ENCODE measurements around the gene MFAP2. TPM values are rescaled to one million over a fixed set of nuclear protein-coding genes. Genes with fewer than 3 reads are reported as not detected.

The MFAP2 gene
- polyA plus RNA-seq, 4 donors: 170 to 278 (median 216) TPM

DNA sequence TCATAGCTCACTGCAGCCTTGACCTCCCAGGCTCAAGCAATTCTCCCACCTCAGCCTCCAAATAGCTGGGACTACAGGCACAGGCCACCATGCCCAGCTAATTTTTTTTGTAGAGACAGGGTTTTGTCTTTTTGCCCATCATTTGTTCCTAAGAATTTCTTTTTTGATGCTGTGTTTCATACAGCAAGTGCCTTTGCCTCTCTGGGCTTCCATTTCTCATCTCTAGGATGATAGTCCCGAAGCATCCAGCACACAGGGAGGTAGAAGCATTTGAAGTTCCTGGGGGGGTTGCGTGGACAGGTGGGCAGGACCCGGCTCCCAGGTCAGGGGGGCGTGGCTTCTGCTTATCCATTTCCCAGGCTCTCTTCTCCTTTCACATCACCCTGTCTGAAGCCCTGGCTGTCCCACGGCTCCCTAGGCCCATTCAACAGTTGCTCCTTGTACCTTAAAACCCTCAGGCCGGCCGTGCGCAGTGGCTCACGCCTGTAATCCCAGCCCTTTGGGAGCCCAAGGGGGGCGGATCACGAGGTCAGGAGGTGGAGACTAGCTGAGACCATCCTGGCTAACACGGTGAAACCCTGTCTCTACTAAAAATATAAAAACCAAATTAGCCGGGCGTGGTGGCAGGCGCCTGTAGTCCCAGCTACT lies 27.9 kb upstream of the MFAP2 start:
- DNase-seq (ENCODE audit: low read depth in 4 of 4, low spot score in 3 of 4): no peak

DNA sequence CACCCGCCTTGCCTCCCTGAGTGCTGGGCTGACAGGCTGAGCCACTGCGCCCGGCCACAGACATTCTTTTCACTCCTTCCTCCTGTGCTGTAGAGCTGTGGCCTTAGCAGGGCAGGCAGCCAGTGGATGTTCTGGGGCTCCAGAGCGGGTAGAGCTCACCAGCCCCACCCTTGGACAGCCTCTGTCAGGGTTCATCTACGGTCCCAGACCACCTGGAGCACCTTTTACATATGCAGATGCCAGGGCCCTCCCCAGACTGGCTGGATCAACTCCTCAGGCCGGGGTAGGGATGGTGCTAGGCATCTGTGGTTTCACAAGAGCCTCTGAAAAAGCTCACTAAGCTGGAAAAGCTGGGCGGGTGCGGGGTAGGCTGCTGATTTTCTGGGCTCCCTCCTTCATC lies 26.7 kb upstream of the MFAP2 start:
- no peak for DNase-seq (ENCODE audit: low read depth in 4 of 4, low spot score in 3 of 4)

DNA sequence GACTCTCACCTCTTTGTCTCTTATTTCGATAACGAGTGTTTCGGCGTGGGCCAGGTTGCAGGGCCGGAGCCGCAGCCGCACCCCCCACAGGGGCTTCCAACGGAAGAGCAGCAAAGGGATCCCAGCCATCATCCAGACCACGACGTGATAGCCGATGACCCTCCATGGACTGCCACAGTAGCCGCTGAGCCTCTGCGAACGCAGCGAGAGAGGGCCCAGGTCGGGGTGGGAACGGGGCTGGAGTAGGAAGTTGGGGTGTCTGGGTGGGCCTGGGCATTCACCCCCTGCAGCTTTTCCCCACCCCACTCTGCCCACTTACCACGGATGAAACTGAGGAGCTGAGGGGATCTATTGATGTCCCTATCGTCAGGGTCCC lies 24.9 kb upstream of the MFAP2 start:
- DNase-seq (ENCODE audit: low read depth in 4 of 4, low spot score in 3 of 4): no peak

DNA sequence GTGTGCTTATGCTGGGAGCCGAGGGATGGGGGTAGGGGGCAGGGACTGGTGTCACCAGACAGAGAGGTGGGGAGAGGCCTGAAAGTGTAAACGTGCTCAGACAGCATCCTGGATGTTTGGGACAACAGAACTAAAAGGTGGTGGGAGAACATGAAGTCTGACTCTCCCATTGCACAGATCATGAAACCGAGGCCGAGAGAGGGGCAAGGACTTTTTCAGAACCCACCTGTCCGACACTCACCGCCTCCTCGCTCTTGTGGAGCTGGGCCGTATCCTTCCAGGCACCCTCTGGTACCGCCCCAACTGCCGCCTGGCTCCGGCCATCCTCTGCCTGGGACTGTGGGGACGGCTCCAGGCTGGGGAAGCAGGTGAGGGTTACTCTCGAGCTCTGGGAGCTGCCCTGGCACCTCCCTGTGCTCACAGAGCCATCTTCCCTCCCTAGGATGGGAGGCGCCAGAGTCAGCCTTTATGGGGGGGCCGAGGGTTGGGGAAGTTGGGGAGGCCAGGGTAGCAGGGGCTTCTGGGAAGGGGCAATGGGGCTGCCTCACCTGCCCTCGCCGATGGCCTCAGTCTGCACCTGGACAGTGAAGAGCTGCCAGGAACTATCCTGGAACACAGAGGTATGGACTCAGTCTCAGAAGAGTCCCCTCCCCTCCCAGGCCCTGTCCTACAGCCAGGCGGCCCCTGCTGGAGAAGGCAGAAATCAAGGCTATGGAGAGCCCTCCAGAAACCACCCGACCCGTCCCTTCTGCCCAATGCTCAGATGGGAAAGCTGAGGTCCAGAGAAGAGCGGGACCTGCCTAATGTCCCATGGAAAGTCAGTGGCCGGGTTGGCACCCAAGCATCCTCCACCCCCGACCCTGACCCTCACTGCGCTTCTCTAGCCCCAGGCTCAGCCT lies 24.3 kb upstream of the MFAP2 start:
- DNase-seq (ENCODE audit: low read depth in 4 of 4, low spot score in 3 of 4): no peak

DNA sequence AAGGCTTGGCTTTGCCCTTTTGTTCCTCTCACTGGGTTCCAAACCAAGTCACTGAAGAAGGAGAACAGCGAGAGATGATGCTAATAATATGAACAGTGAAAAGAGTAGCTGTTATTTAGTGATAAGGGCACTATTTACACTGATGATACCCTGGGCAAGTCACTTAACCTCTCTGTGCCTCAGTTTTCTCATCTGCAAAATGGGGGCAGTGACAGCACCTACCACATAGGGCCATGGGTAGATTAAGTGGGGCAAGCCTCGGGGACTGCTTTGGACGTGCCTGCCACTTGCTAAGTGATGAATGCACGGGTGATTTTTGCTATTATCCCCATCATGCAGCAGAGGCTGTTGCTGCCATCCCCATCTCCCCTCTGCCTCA lies 22.1 kb upstream of the MFAP2 start:
- no peak for DNase-seq (ENCODE audit: low read depth in 4 of 4, low spot score in 3 of 4)

DNA sequence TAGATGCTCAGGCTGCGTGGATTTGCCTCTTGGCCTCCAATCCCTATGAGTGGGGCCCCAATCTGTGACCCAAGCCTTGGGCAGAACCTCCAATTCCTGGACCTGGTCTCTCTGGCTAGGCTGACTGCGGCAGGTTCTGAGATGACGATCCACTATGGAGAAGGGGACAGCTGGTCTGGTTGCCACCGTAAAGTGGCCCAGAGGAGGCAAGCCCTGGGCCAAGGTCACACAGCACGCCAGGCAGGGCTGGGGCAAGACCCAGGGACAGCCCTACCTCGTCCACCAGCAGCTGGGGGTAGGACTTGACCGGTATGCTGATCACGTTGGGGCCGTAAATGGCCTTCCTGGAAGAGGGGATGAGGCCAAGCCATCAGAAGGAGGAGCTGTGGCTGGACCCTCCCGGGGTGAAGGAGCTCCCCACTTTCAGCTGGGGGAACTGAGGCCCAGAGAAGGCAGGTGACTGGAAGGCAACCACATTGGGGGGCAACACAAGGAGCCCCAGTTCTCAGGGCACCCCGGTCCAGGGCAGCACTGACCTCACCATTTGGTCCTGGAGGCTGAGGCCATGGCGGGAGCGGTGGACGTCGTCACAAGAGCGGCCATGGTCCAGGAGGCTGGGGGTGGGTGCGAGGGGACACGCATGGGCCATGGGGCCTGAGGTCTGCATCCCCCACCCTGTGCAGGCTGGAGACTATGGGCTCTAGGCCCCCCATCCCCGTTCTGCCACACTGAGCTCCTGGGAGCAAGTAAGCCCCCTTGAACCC lies 21.5 kb upstream of the MFAP2 start:
- DNase-seq (ENCODE audit: low read depth in 4 of 4, low spot score in 3 of 4): no peak

DNA sequence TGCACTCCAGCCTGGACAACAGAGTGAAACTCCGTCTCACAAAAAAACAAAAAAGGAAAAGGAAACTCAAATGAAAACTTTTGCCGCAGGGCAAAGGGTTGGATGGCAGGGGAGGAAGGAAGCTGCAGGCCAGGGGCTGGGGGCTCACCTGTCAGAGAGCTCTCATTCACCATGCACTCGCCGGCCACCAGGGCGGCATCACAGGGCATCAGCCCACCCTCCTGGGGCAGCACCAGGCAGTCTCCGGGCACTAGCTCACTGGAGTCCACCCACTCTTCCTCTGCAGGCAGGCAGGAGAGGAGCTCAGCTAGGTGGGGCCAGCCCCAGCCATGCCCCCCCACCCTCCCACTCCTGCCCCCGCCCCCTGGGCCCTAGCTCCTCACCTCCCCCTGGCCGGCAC lies 19.4 kb upstream of the MFAP2 start:
- DNase-seq (ENCODE audit: low read depth in 4 of 4, low spot score in 3 of 4): no peak

DNA sequence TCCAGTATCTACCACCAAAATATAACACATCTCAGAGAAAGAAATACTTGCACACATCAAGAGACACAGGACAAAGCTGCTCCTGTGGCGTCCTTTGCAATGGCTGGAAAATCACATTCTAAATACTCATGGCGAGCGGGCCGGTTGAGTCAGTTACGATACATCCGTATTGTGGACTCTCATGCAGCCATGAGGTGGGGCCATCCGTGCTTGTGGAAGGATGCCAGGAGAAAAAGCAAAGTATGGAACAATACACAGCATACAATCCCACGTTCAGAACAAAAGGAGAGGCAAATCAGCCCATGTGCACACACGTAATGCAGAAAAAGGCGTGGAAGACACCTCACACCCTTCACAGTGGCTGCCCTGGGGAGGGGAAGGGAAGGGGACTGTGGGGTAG lies 18.2 kb upstream of the MFAP2 start:
- DNase-seq (ENCODE audit: low read depth in 4 of 4, low spot score in 3 of 4): no peak

DNA sequence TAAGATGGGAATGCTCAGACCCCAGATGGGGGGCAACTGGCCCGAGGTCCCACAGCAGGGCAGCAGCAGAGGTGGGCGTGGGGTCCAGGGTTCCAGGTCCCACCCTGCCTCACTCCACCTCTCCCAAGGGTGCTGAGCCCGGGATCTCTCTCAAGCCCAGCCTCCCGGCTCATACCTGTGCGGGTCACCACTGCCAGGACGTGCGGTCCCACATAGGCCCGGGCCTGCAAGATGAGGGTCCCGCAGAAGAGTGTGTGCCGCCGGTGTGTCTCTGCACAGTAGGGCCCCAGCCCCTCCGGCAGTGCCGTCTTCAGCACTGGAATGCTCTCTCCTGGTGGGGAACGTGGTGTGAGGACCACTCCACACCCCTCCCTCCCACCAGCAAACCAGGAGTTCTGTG lies 16.4 kb upstream of the MFAP2 start:
- DNase-seq (ENCODE audit: low read depth in 4 of 4, low spot score in 3 of 4): no peak

DNA sequence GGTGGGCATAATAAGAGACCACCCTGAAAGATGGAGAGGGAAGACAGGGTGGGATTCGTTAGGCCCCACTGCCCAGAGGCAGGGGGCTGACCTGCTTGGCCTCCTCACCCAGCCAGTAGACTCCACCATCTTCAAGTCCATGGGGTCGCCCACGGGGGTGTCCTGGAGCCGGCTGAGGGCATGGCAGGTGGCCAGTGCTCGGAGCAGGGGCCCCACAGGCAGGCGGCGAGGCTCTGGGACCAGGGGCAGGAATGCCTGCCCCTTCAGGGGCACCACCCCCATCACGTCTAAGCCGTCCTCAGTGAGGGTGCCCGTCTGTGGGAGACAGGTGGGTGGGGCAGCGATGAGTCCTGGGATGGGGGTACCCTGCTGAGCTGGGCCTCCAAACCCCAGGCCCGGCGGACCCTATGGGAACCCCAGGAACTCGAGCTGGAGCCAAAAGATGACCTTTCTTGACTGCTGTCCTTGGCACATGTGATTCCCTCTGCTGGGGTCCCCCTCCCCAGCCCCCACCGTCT lies 13.2 kb upstream of the MFAP2 start:
- DNase-seq (ENCODE audit: low read depth in 4 of 4, low spot score in 3 of 4): no peak

DNA sequence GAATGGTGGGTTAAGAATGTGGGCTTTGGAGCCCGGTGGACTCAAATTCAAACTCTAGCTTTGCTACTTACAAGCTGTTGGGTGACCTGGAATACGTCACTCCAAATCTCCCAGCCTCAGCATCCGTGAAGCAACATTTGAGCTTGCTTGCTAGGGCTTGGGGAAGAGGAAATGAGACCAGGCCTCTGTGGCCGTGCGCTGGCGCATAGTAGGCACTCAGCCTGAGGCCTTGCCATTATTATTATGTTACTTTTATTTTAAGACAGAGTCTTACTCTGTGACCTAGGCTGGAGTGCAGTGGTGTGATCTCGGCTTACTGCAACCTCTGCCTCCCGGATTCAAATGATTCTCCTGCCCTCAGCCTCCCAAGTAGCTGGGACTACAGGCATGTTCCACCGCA lies 12.3 kb upstream of the MFAP2 start:
- DNase-seq (ENCODE audit: low read depth in 4 of 4, low spot score in 3 of 4): no peak

DNA sequence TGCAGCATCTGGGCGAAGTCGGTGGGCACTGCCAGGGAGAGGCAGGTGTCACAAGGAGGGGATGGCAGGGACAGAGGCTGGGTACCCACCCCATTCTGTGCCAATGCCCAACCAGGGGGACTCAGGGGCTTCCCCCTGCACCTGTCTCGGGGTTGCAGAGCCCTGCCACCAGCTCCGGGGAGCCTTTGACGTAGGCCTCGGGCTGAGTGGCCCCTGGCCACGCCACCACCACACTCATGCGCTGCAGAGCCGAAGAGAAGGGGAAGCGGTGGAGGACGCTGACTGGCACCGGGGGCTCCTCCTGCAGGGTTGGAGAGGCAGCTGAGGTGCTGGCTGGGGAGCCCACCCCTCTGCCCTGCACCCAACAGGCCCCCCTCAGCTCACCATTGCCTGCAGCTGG lies 11.7 kb upstream of the MFAP2 start:
- no peak for DNase-seq (ENCODE audit: low read depth in 4 of 4, low spot score in 3 of 4)

DNA sequence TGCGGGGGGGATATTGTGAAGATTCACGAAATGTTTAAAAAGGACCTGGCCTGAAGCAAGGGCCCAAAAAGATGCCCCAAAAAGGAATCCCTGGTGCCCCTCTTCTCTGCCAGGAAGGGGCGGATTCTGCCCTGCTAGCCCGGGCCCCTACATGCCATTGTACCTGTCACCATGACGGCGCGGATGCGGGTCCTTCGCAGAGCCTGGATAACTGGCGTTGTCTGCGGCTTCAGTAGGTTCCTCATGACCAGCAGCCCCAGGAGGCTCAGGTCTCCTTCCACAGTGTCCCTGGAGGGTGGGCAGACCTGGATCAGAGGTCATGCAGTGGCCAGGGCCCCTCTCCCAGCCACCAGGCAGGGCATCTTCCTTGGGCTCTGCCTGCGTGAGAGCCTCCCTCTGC lies 11.2 kb upstream of the MFAP2 start:
- no peak for DNase-seq (ENCODE audit: low read depth in 4 of 4, low spot score in 3 of 4)

DNA sequence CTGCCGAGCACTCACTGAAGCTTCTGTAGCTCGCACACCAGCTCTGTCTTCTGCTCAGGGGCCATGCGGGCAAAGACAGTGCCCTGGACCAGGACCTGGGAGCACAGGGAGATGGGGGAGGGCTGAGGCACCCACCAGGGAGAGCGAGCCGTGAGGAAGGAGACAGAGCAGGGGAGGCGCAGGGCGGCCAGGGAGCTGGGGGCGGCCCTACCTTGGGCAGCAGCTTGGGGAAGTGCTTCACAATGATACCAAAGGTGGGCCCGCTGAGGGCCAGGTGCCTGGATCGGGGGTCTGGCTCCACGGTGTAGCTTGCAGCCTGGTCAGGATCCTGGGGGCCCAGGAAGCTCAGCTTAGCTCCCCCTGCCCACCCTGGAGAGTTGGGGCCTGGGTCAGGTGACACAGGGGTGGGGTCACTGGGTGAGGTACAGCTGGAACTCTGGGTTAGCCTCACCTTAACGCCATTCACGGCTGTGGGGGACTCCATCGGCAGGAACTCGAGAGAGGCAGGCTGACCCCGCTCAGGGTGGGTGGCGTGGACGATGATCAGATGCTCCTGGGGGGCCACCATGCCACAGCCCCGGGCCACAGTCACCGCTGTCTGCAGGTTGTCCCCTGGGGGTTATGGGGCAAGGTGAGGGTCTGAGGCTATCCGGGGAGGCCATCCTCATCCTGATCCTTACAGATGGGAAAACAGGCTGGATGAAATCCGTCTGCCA lies 9.4 kb upstream of the MFAP2 start:
- no peak for DNase-seq (ENCODE audit: low read depth in 4 of 4, low spot score in 3 of 4)

DNA sequence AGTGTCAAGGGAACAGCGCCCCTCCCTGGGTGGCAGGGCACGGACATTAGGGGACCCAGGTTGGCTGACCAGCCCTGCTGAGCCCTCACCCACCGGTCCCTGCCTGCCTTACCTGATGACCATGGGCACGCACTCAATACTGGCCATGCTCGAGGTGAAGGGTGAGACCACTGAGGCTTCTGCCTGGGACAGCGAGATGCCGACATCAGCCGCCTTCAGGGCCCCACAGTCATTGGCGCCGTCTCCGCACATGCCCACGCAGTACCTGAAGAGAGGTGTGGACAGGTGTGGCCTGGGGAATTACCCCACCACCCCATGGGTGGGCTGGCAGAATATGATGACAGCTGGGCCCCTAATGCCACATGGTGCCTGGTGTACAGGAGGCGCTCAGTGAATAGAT lies 7.8 kb upstream of the MFAP2 start:
- no peak for DNase-seq (ENCODE audit: low read depth in 4 of 4, low spot score in 3 of 4)

DNA sequence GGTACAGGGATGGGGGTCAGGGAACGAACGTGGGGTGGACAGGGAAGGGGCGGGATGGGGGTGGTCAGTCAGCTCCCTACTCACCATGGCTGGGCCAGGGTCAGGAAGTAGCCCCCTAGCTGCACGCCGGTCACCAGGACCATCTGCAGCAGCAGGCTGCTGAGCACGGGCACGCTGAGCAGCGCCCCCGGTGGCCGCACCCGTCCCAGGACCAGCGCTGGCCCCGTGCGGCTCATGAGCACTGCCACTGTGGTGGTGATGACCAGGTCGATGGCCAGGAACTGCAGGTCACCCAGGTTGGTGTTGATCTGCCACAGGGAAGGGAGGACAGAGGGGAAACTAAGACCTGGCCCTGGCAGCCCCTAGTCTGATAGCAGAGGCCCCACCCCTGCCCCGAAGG lies 6.5 kb upstream of the MFAP2 start:
- no peak for DNase-seq (ENCODE audit: low read depth in 4 of 4, low spot score in 3 of 4)

DNA sequence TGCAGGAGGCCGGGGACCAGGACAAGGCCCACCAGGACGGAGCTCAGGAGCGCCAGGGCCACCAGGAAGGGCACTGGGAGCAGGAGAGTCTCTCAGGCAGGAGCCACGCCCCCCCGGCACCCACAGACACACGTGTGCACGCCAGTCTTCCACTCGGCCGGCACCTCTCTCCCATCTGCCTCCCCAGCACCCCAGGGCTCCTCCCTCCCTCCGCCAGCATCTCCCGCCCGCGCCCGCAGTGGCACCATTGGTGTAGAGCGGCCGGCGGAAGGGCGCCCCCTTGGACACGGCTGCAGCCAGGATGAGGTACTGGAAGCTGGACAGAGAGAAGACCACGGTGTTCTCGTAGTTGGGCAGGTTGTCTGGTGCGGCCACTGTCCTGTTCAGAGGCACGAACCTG lies 6.1 kb upstream of the MFAP2 start:
- no peak for DNase-seq (ENCODE audit: low read depth in 4 of 4, low spot score in 3 of 4)

DNA sequence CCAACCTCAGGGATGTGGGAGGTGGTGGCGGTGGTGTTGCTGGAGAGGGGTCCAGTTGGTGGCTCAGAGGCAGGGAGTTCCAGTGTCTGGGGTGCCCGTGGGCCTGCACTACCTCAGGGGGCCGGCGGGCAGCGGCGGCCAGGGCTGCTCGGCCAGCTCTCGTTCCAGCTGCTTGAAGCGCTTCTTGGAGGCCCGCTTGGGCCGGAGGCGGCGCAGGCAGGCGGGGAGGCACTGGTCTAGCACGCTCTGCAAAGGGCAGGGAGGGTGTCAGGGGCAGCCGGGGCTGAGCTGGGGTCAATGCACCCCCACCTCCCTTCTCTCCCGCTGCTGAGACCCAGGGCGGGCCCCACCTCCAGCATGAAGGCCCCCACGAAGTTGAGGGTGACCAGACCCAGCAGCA lies 5.7 kb upstream of the MFAP2 start:
- DNase-seq (ENCODE audit: low read depth in 4 of 4, low spot score in 3 of 4): no peak

DNA sequence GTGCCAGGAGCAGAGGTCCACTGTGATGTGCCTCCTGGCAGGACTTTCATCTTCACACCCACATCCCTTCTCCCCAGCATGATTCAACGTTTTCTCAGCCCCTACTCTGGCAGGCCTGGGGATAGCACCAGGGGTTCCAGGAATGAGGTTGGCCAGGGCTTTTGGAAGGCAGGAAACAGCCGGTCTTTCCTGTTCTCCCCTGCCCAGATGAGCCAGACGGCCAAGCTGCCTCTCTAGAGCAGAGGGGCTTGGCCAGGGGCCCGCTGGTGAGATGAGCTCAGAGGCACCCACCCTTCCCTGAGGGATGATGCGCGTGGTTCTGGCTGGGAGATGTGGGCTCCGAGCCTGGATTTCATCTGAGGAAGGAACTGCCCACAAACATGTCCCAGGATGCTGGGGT lies 4.3 kb upstream of the MFAP2 start:
- DNase-seq (ENCODE audit: low read depth in 4 of 4, low spot score in 3 of 4): no peak

DNA sequence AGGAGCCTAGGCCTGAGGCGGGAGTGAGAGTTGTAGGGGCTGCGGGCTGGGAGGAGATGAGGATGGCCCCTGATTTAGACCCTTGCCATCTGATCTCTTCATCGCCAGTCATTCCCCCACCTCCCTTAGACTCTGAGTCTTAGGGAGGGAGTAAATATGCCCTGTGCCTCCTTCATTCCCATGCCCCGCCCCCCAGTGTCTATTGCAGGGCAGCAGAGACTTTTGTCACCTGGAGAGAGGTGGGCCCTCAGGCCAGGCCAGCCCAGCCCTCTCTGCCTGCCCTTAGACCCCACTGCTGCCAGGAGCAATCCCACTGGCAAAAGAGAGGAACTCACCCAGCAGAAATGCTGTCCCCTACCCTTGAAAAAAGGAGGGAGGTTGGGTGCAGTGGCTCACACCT lies 3.2 kb upstream of the MFAP2 start:
- no peak for DNase-seq (ENCODE audit: low read depth in 4 of 4, low spot score in 3 of 4)

DNA sequence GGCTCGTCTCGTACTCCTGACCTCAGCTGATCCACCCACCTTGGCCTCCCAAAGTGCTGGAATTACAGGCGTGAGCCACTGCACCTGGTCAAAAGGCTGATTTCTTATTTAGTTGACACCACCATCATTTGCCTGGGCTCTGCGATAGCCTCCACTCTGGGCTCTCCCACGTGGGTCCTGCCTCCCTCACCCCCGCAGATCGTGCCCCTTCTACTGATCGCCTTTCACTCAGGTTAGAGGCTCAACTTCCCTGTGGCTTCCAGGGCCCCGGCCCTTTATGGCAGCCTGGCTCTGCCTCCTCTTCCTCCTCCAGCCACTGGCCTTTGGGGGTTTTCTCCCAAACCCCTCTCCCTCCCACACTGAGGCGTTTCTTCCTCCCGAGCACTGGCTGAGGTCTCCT lies 2.5 kb upstream of the MFAP2 start:
- DNase-seq (ENCODE audit: low read depth in 4 of 4, low spot score in 3 of 4): no peak
